ENCODE measurements around the gene PCSK4. TPM values are rescaled to one million over a fixed set of nuclear protein-coding genes. Genes with fewer than 3 reads are reported as not detected.
A peak's percentile ranks its signal among the peaks of the same experiment; 100 is the strongest.

The PCSK4 gene
- total and polyA plus RNA-seq, 9 of the 15 experiments (the other 6 are each of a cell fraction or from before 2014, with no cell fraction given) = 0.01 to 9.1 (median 2.1) TPM; not detected in 1

GRCh38 chr19:1507763-1508506, 17.8 kb upstream of the PCSK4 start (continued):
- TF ChIP-seq TCF3 (CRISPR knock-in tag; IDR thresholded peaks at IDR 0.05) (0 out of 2 replicates have a peak, but pooled peaks have one; percentile 5), HINFP (tag; conservative IDR thresholded peaks at IDR 0.05; ENCODE audit: low read depth) (no peak), KAT8 (IDR thresholded peaks at IDR 0.05; ENCODE audit: low read depth) (no peak), NCOA4 (IDR thresholded peaks at IDR 0.05; ENCODE audit: partially characterized antibody) (no peak), ZNF277 (CRISPR knock-in tag; IDR thresholded peaks at IDR 0.05; ENCODE audit: borderline replicate concordance) (no peak), ZBTB11 (CRISPR knock-in tag; IDR thresholded peaks at IDR 0.05) (0 out of 6 replicates have a peak, but pooled peaks of 1 of the 3 experiments have one; percentile 62), HSF4 (CRISPR knock-in tag; IDR thresholded peaks at IDR 0.05; ENCODE audit: borderline replicate concordance) (no peak), MYNN (IDR thresholded peaks at IDR 0.05) (peak; percentile 33; the same call in 1 of the 2 replicates), MYNN (CRISPR knock-in tag; IDR thresholded peaks at IDR 0.05) (no peak), CHD2 (IDR thresholded peaks at IDR 0.05; ENCODE audit: low read depth, low read length) (peak; percentile 88), STAT5B (CRISPR knock-in tag; IDR thresholded peaks at IDR 0.05) (no peak), MIER1 (IDR thresholded peaks at IDR 0.05; ENCODE audit: low read depth) (no peak), ZNF263 (CRISPR knock-in tag; IDR thresholded peaks at IDR 0.05; ENCODE audit: borderline replicate concordance) (peak; percentile 94), CLOCK (CRISPR knock-in tag; IDR thresholded peaks at IDR 0.05; ENCODE audit: borderline replicate concordance) (no peak), EP400 (IDR thresholded peaks at IDR 0.05) (peak; percentile 86), ZNF785 (CRISPR knock-in tag; IDR thresholded peaks at IDR 0.05) (no peak), ZNF134 (CRISPR knock-in tag; conservative IDR thresholded peaks at IDR 0.05) (no peak), ZNF76 (CRISPR knock-in tag; IDR thresholded peaks at IDR 0.05; ENCODE audit: borderline replicate concordance) (no peak), ZNF583 (CRISPR knock-in tag; IDR thresholded peaks at IDR 0.05) (no peak)
